HEK293 (cell line): ENCODE results near the gene SYS1.

Experiments used
- CTCF ChIP-seq: fragments of 450-650 bp; formaldehyde crosslinking; IDR thresholded peaks from 2 replicates; pipeline ENCODE4 v1.5.1; 2016; ENCODE audit warnings: missing biosample characterization, missing genetic modification characterization
- KLF1 ChIP-seq: fragments of 450-650 bp; formaldehyde crosslinking; IDR thresholded peaks from 2 replicates; pipeline ENCODE4 v1.5.1; 2016; ENCODE audit warnings: missing biosample characterization, missing genetic modification characterization
- KLF7 ChIP-seq: fragments of 450-650 bp; formaldehyde crosslinking; IDR thresholded peaks from 2 replicates; pipeline ENCODE4 v1.5.1; 2016; ENCODE audit warnings: missing biosample characterization, missing genetic modification characterization, borderline replicate concordance
- REPIN1 ChIP-seq: fragments of 450-650 bp; formaldehyde crosslinking; IDR thresholded peaks from 2 replicates; pipeline ENCODE4 v1.5.1; 2017; ENCODE audit warnings: missing biosample characterization, missing genetic modification characterization, low read depth
- TRIM28 ChIP-seq: IDR thresholded peaks from 2 replicates; pipeline ENCODE4 v1.6.1; 2011; ENCODE audit warnings: low read length, control low read depth, borderline replicate concordance
- ZNF549 ChIP-seq: fragments of 450-650 bp; IDR thresholded peaks from 2 replicates; pipeline ENCODE4 v1.5.1; 2018; ENCODE audit warnings: missing biosample characterization, missing genetic modification characterization, mild to moderate bottlenecking, inconsistent platforms, moderate library complexity
- ZNF664 ChIP-seq: fragments of 450-650 bp; formaldehyde crosslinking; IDR thresholded peaks from 2 replicates; pipeline ENCODE4 v1.5.1; 2016; ENCODE audit warnings: missing biosample characterization, missing genetic modification characterization
- ZNF692 ChIP-seq: fragments of 450-650 bp; formaldehyde crosslinking; IDR thresholded peaks from 2 replicates; pipeline ENCODE4 v1.5.1; 2016; ENCODE audit warnings: missing biosample characterization, missing genetic modification characterization
- ZNF777 ChIP-seq: fragments of 450-650 bp; formaldehyde crosslinking; IDR thresholded peaks from 2 replicates; pipeline ENCODE4 v1.5.1; 2017; ENCODE audit warnings: missing biosample characterization, missing genetic modification characterization, borderline replicate concordance

- TF ChIP-seq ZNF664 (no peak), ZNF692 (no peak), KLF1 (tag by site-specific recombination) (no peak), KLF7 (tag by site-specific recombination) (no peak), ZNF777 (tag by site-specific recombination) (no peak), CTCF (tag by site-specific recombination) (no peak), REPIN1 (tag by site-specific recombination) (no peak), ZNF549 (no peak), TRIM28 (no peak)
These were observed 45.1 kb downstream of the SYS1 start, which contains the start of gene DBNDD2 for GRCh38 chr20:45407783-45408645.
